WTC11 (cell line): ENCODE measurements around the gene ITM2C. TPM values are rescaled to one million over a fixed set of nuclear protein-coding genes. Genes with fewer than 3 reads are reported as not detected.

Source experiments
- ATAC-seq: fragments of 200-7000 bp; cut with Tn5 transposase; 2 replicates; pipeline ENCODE4 v1.10.0; 2021; ENCODE audit warnings: mild to moderate bottlenecking, moderate library complexity
- CTCF ChIA-PET: fragments of 300-600 bp; sonication (Branson Sonifier 250); formaldehyde crosslinking; loops from one replicate; lab custom pipeline; 2021; ENCODE audit warnings: antibody characterized with exemption; lab: Charles Lee
- POLR2A ChIA-PET: fragments of 350-600 bp; sonication (Branson Sonifier 250); formaldehyde crosslinking; loops from one replicate; lab custom pipeline; 2021; ENCODE audit warnings: antibody characterized with exemption; lab: Charles Lee
- DNase-seq: peaks from one replicate; pipeline ENCODE4 v3.0.0; 2021; ENCODE audit warnings: low spot score
- H3K27ac Mint-ChIP-seq: 2 replicates; pipeline ENCODE4 v1.8.0; 2021; ENCODE audit warnings: mixed read lengths
- H3K27me3 Mint-ChIP-seq: 2 replicates; pipeline ENCODE4 v1.8.0; 2021; ENCODE audit warnings: low read depth, mild to moderate bottlenecking, moderate library complexity, mixed read lengths
- H3K36me3 Mint-ChIP-seq: 2 replicates; pipeline ENCODE4 v1.8.0; 2021; ENCODE audit warnings: mixed read lengths
- H3K4me1 Mint-ChIP-seq: 2 replicates; pipeline ENCODE4 v1.8.0; 2022; ENCODE audit warnings: mixed read lengths
- H3K4me3 Mint-ChIP-seq: 2 replicates; pipeline ENCODE4 v1.8.0; 2021; ENCODE audit warnings: mild to moderate bottlenecking, moderate library complexity, mixed read lengths
- H3K9me3 Mint-ChIP-seq: 2 replicates; pipeline ENCODE4 v1.8.0; 2021; ENCODE audit warnings: mixed read lengths
- CBFB ChIP-seq: sonication (generic); formaldehyde crosslinking; IDR thresholded peaks from 2 replicates; pipeline ENCODE4 v1.8.1; 2022; ENCODE audit warnings: mild to moderate bottlenecking, low read depth, missing genetic modification reagents
- ELF4 ChIP-seq: sonication (generic); formaldehyde crosslinking; IDR thresholded peaks from 2 replicates; pipeline ENCODE4 v1.8.1; 2022; ENCODE audit warnings: low read depth, mild to moderate bottlenecking, moderate library complexity, missing genetic modification reagents
- FOXJ3 ChIP-seq: sonication (generic); formaldehyde crosslinking; IDR thresholded peaks from 2 replicates; pipeline ENCODE4 v1.9.0; 2021; ENCODE audit warnings: missing genetic modification reagents, mild to moderate bottlenecking, borderline replicate concordance
- FOXK1 ChIP-seq: sonication (generic); formaldehyde crosslinking; IDR thresholded peaks from 2 replicates; pipeline ENCODE4 v1.8.0; 2022; ENCODE audit warnings: mild to moderate bottlenecking, moderate library complexity, missing genetic modification reagents
- GABPB1 ChIP-seq: sonication (generic); formaldehyde crosslinking; IDR thresholded peaks from 2 replicates; pipeline ENCODE4 v1.8.1; 2023; ENCODE audit warnings: mild to moderate bottlenecking, missing genetic modification reagents
- JUN ChIP-seq: sonication (generic); formaldehyde crosslinking; IDR thresholded peaks from 2 replicates; pipeline ENCODE4 v1.8.0; 2023; ENCODE audit warnings: mild to moderate bottlenecking, missing genetic modification reagents
- NFATC4 ChIP-seq: fragments of 250-450 bp; sonication (Bioruptor Pico); IDR thresholded peaks from 2 replicates; pipeline ENCODE4 v1.9.0; 2021; ENCODE audit warnings: mild to moderate bottlenecking
- NR3C1 ChIP-seq: sonication (generic); formaldehyde crosslinking; conservative IDR thresholded peaks from 2 replicates; pipeline ENCODE4 v1.8.1; 2023; ENCODE audit warnings: low read depth, mild to moderate bottlenecking, missing genetic modification reagents
- RELA ChIP-seq: sonication (generic); formaldehyde crosslinking; IDR thresholded peaks from 2 replicates; pipeline ENCODE4 v1.8.1; 2022; ENCODE audit warnings: missing genetic modification reagents, mild to moderate bottlenecking, borderline replicate concordance
- RORB ChIP-seq: fragments of 250-450 bp; sonication (Bioruptor Pico); IDR thresholded peaks from 2 replicates; pipeline ENCODE4 v1.9.0; 2021; ENCODE audit warnings: mild to moderate bottlenecking
- SOX15 ChIP-seq: fragments of 250-450 bp; sonication (Bioruptor Pico); IDR thresholded peaks from 2 replicates; pipeline ENCODE4 v1.9.0; 2021; ENCODE audit warnings: mild to moderate bottlenecking
- SP1 ChIP-seq: sonication (generic); formaldehyde crosslinking; conservative IDR thresholded peaks from 2 replicates; pipeline ENCODE4 v1.8.1; 2022; ENCODE audit warnings: missing genetic modification reagents
- TCF7 ChIP-seq: sonication (generic); formaldehyde crosslinking; IDR thresholded peaks from 2 replicates; pipeline ENCODE4 v1.8.0; 2022; ENCODE audit warnings: mild to moderate bottlenecking, low read depth, missing genetic modification reagents, moderate library complexity
- TEAD1 ChIP-seq: sonication (generic); formaldehyde crosslinking; IDR thresholded peaks from 2 replicates; pipeline ENCODE4 v1.8.0; 2022; ENCODE audit warnings: mild to moderate bottlenecking, missing genetic modification reagents
- TEAD4 ChIP-seq: sonication (generic); formaldehyde crosslinking; IDR thresholded peaks from 2 replicates; pipeline ENCODE4 v1.8.0; 2022; ENCODE audit warnings: mild to moderate bottlenecking, missing genetic modification reagents
- ZNF121 ChIP-seq: sonication (generic); formaldehyde crosslinking; IDR thresholded peaks from 2 replicates; pipeline ENCODE4 v1.8.0; 2023; ENCODE audit warnings: missing genetic modification reagents
- ZNF396 ChIP-seq: fragments of 250-450 bp; sonication (Bioruptor Pico); IDR thresholded peaks from 2 replicates; pipeline ENCODE4 v1.8.0; 2021; ENCODE audit warnings: mild to moderate bottlenecking, moderate library complexity, borderline replicate concordance
- ZNF671 ChIP-seq: fragments of 250-450 bp; sonication (Bioruptor Pico); IDR thresholded peaks from 2 replicates; pipeline ENCODE4 v1.8.0; 2021; ENCODE audit warnings: mild to moderate bottlenecking
- total RNA-seq: library from RNA; stranded (reverse); gene quantifications from 3 replicates; pipeline ENCODE4 v1.2.3, GENCODE V29; 2021
- TF ChIP-seq, protein P1 (sequence below): sonication (generic); formaldehyde crosslinking; IDR thresholded peaks from 2 replicates; pipeline ENCODE4 v1.8.1; 2022; ENCODE audit warnings: low read depth, missing genetic modification reagents, borderline replicate concordance
- TF ChIP-seq, protein P2 (sequence below): fragments of 250-450 bp; sonication (Bioruptor Pico); IDR thresholded peaks from 2 replicates; pipeline ENCODE4 v1.9.0; 2021; ENCODE audit warnings: moderate library complexity, mild to moderate bottlenecking, inconsistent platforms, borderline replicate concordance
- TF ChIP-seq, protein P3 (sequence below): fragments of 250-450 bp; sonication (Bioruptor Pico); conservative IDR thresholded peaks from 2 replicates; pipeline ENCODE4 v1.9.0; 2021; ENCODE audit warnings: mild to moderate bottlenecking
- TF ChIP-seq, protein P4 (sequence below): fragments of 200-600 bp; IDR thresholded peaks from 2 replicates; pipeline ENCODE4 v1.8.0; 2022; ENCODE audit warnings: antibody characterized with exemption
- TF ChIP-seq, protein P5 (sequence below): sonication (generic); formaldehyde crosslinking; IDR thresholded peaks from 2 replicates; pipeline ENCODE4 v1.8.1; 2023; ENCODE audit warnings: mild to moderate bottlenecking, missing genetic modification reagents, moderate library complexity
- TF ChIP-seq, protein P6 (sequence below): sonication (generic); formaldehyde crosslinking; IDR thresholded peaks from 2 replicates; pipeline ENCODE4 v1.8.1; 2022; ENCODE audit warnings: mild to moderate bottlenecking, missing genetic modification reagents, moderate library complexity, borderline replicate concordance

ITM2C gene
- total RNA-seq, 1 experiment from 2014 or later = 316 TPM

DNA sequence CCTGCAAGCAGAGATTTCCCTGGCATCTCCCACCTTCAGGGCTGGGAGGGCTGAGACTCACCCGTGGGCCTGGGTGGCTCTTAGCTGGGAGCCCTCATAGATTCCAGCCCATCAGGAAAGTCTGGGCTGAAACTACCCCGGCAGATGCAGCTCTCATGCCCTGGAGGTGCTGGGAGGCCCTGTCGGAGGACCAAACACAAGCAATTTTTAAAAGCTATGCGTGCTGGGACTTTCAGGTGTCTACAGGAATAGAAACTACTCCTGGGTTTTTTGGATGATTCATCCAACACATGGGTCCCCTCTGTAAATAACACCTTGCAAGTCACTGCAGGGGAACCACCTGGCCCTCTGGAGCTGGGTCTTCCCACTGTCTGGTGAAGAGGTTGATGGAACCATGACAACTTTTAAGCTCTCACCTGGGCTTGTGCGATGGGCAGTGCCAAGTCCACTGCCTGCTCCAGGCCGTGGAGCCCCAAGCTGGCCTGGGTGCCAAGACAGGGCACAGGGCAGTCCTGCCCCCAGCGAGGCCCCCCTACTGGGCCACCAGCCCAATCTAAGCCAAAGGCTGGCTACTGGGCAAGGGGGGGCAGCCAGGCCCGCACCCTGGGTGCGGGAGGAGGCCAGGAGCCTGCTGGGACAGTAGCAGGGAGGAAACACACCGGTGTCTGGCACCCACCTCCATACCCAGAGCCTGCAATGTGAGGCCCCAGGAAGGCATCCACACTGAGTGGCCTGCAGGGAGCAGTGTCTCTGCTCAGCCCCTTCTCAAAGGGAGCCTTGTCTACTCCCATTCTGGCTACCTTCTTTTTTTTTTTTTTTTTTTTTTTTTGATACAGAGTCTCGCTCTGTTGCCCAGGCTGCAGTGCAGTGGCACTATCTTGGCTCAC, 61.4 kb downstream of the ITM2C start:
- ATAC-seq (peak; percentile 22), DNase-seq (no peak)
- TF ChIP-seq, protein P1, sequence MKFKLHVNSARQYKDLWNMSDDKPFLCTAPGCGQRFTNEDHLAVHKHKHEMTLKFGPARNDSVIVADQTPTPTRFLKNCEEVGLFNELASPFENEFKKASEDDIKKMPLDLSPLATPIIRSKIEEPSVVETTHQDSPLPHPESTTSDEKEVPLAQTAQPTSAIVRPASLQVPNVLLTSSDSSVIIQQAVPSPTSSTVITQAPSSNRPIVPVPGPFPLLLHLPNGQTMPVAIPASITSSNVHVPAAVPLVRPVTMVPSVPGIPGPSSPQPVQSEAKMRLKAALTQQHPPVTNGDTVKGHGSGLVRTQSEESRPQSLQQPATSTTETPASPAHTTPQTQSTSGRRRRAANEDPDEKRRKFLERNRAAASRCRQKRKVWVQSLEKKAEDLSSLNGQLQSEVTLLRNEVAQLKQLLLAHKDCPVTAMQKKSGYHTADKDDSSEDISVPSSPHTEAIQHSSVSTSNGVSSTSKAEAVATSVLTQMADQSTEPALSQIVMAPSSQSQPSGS (CRISPR knock-in tag) = no peak
- TF ChIP-seq NR3C1 (no peak), ELF4 (CRISPR knock-in tag) (no peak), SOX15 (CRISPR knock-in tag) (no peak), NFATC4 (no peak), ZNF396 (CRISPR knock-in tag) (no peak), JUN (CRISPR knock-in tag) (no peak), FOXK1 (CRISPR knock-in tag) (no peak), SP1 (CRISPR knock-in tag) (no peak), TCF7 (CRISPR knock-in tag) (no peak), RORB (no peak), RELA (no peak)
- TF ChIP-seq, protein P2, sequence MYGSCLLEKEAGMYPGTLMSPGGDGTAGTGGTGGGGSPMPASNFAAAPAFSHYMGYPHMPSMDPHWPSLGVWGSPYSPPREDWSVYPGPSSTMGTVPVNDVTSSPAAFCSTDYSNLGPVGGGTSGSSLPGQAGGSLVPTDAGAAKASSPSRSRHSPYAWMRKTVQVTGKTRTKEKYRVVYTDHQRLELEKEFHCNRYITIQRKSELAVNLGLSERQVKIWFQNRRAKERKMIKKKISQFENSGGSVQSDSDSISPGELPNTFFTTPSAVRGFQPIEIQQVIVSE (CRISPR knock-in tag) = no peak
- TF ChIP-seq, protein P3, sequence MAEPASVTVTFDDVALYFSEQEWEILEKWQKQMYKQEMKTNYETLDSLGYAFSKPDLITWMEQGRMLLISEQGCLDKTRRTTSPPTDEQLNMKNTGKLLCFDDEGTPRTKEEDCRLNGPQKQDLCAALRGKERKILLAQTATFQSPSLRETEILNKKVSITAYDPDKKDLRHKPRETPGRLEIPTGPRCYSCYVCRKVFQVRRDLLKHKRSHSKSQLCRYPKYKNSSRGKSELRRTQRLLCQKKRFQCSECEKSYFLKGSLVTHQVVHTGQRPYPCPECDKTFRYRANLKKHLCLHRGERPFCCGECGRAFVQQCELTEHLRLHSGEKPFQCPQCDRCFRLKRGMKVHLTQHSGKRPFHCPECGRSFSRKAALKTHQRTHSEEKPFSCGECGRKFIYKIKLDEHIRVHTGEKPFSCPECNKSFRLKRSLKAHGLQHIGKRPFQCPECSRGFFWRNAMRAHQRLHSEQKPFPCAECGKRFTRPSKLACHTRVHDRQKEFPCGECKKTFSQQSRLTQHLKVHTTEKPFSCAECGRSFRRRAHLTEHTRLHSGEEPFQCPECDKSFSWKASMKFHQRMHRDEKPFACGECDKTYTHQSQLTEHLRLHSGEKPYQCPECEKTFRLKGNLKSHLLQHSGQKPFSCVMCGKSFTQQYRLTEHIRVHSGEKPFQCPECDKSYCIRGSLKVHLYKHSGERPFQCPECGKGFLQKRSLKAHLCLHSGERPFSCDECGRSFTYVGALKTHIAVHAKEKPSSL (CRISPR knock-in tag) = no peak
- TF ChIP-seq, protein P4, sequence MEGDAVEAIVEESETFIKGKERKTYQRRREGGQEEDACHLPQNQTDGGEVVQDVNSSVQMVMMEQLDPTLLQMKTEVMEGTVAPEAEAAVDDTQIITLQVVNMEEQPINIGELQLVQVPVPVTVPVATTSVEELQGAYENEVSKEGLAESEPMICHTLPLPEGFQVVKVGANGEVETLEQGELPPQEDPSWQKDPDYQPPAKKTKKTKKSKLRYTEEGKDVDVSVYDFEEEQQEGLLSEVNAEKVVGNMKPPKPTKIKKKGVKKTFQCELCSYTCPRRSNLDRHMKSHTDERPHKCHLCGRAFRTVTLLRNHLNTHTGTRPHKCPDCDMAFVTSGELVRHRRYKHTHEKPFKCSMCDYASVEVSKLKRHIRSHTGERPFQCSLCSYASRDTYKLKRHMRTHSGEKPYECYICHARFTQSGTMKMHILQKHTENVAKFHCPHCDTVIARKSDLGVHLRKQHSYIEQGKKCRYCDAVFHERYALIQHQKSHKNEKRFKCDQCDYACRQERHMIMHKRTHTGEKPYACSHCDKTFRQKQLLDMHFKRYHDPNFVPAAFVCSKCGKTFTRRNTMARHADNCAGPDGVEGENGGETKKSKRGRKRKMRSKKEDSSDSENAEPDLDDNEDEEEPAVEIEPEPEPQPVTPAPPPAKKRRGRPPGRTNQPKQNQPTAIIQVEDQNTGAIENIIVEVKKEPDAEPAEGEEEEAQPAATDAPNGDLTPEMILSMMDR = no peak
- POLR2A ChIA-PET = no interaction called here
- no peak overlapping the region for H3K4me3 Mint-ChIP-seq
- H3K36me3 Mint-ChIP-seq = no peaks in the 10 kb centered on the region
- peaks cover 12% of the 10 kb centered on the region for H3K4me1 Mint-ChIP-seq
- no peak overlapping the region for H3K27ac Mint-ChIP-seq
- H3K9me3 Mint-ChIP-seq = no peaks in the 10 kb centered on the region
- CTCF ChIA-PET = interaction anchor here (0.7 to 1.7 kb wide), 4 partner anchors 61 to 621 kb away, joined by 5 to 10 read pairs (median 8); no protein-coding TSS in a partner anchor
- H3K27me3 Mint-ChIP-seq = no peaks in the 10 kb centered on the region

DNA sequence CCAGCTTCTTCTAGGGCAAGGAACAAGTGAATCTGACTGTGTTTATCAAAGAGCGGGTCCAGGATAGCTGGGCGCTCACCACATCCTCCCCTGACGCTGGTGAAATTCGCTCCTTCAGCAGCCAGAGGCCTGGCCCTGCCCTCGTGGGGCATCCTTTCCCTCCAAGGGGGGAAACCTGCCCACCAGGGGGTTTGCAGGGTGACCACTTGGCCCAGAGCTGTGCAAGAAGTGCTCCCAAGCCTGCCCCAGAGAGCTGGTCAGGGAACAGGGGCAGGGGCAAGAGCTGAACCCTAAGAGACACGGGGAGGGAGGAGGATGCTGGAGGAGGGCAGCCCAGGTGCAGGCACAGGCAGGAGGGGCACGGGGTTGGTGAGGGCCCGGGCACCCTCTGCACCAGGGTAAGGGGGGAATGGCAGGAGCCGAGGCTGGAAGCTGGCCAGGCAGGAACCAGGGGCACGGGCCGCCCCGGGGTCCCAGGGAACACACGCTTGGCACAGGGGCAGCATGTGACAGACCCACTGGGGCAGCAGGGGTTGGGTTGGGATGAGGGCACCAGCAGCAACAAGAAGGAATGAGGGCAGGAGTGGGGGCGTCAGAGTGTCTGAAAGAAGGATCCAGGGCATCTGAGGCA, 63.1 kb downstream of the ITM2C start:
- Mint-ChIP-seq H3K4me1 (peaks cover 10% of the 10 kb centered on the region), H3K9me3 (no peaks in the 10 kb centered on the region), H3K4me3 (no peak overlapping the region), H3K27ac (no peak overlapping the region), H3K36me3 (no peaks in the 10 kb centered on the region), H3K27me3 (no peaks in the 10 kb centered on the region)
- POLR2A ChIA-PET = no interaction called here
- ATAC-seq = no peak
- DNase-seq = no peak
- CTCF ChIA-PET = interaction anchor here (0.9 to 1.7 kb wide), 5 partner anchors 25 to 125 kb away, joined by 3 to 8 read pairs (median 4); no protein-coding TSS in a partner anchor
- TF ChIP-seq ZNF121 (CRISPR knock-in tag) (no peak), FOXK1 (CRISPR knock-in tag) (no peak), TEAD1 (no peak), FOXJ3 (no peak), TEAD4 (CRISPR knock-in tag) (no peak), CBFB (CRISPR knock-in tag) (no peak), ZNF671 (CRISPR knock-in tag) (no peak), GABPB1 (no peak)
- TF ChIP-seq, protein P5, sequence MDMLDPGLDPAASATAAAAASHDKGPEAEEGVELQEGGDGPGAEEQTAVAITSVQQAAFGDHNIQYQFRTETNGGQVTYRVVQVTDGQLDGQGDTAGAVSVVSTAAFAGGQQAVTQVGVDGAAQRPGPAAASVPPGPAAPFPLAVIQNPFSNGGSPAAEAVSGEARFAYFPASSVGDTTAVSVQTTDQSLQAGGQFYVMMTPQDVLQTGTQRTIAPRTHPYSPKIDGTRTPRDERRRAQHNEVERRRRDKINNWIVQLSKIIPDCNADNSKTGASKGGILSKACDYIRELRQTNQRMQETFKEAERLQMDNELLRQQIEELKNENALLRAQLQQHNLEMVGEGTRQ (CRISPR knock-in tag) = no peak
- TF ChIP-seq, protein P6, sequence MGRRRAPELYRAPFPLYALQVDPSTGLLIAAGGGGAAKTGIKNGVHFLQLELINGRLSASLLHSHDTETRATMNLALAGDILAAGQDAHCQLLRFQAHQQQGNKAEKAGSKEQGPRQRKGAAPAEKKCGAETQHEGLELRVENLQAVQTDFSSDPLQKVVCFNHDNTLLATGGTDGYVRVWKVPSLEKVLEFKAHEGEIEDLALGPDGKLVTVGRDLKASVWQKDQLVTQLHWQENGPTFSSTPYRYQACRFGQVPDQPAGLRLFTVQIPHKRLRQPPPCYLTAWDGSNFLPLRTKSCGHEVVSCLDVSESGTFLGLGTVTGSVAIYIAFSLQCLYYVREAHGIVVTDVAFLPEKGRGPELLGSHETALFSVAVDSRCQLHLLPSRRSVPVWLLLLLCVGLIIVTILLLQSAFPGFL = no peak
